Neural cell (in vitro differentiated cells): Measurements from ENCODE around the gene FRA10AC1.

Experiments
- CTCF ChIP-seq: fragments of 450-650 bp; IDR thresholded peaks from 2 replicates; pipeline ENCODE4 v1.5.1; 2014; ENCODE audit warnings: antibody characterized with exemption, mild to moderate bottlenecking, moderate library complexity; ENCODE audit not compliant: poor library complexity, severe bottlenecking
- EZH2 ChIP-seq: fragments of 200-600, 300-800 bp; shearing (Covaris generic), sonication (generic); IDR thresholded peaks from 2 replicates; pipeline ENCODE4 v1.6.1; 2014; ENCODE audit warnings: antibody characterized with exemption, low read length, borderline replicate concordance, mild to moderate bottlenecking; ENCODE audit not compliant: insufficient read depth, poor library complexity, severe bottlenecking
- MXI1 ChIP-seq: fragments of 450-650 bp; conservative IDR thresholded peaks from 2 replicates; pipeline ENCODE4 v1.6.1; 2014; ENCODE audit warnings: antibody characterized with exemption, mild to moderate bottlenecking; ENCODE audit not compliant: poor library complexity, severe bottlenecking
- POLR2AphosphoS5 ChIP-seq: IDR thresholded peaks from 2 replicates; pipeline ENCODE4 v1.6.1; 2012
- REST ChIP-seq: IDR thresholded peaks from 2 replicates; pipeline ENCODE4 v1.6.1; 2012; ENCODE audit warnings: borderline replicate concordance
- TAF1 ChIP-seq: IDR thresholded peaks from 2 replicates; pipeline ENCODE4 v1.6.1; 2012; ENCODE audit warnings: low read depth

DNA sequence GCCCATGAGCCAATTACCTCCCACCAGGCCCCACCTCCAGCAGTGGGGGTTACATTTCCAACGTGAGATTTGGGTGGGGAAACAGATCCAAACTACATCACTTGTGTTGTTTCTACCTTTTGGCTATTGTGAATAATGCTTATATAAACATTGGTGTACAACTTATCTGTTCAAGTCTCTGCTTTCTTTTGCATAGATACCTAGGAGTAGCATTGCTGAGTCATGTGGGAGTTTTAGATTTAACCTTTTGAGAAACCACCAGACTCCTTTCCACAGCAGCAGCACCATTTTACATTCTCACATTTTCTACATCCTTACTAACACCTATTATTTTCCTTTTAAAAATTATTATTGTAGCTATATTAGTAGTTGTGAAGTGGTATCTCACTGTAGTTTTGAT lies 14.4 kb upstream of the FRA10AC1 start:
- TF ChIP-seq CTCF (no peak), REST (no peak), TAF1 (no peak), MXI1 (no peak), POLR2AphosphoS5 (no peak), EZH2 (no peak)
